Measurements from ENCODE around the gene ADCY6. TPM values are rescaled to one million over a fixed set of nuclear protein-coding genes. Genes with fewer than 3 reads are reported as not detected.

ADCY6 gene
- total RNA-seq, 1 donor from 2014 or later: 42.7 TPM

GRCh38 chr12:48717252-48717695 lies 71.6 kb downstream of the ADCY6 start:
- no peak for TF ChIP-seq CTCF (IDR thresholded peaks at IDR 0.05)
- ATAC-seq: no peak
- H3K4me1 ChIP-seq: peaks cover 40% of the 10 kb centered on the region
- peak overlapping the region; percentile 75 for H3K4me3 ChIP-seq
- H3K36me3 ChIP-seq: peaks cover 24% of the 10 kb centered on the region
- DNase-seq: no peak
- intact Hi-C loops (cut with DNase I): no loop called here
- no peaks in the 10 kb centered on the region for H3K27me3 ChIP-seq (ENCODE audit: low read depth)
- H3K27ac ChIP-seq: peak overlapping the region; percentile 95
- H3K9me3 ChIP-seq: peaks cover 7% of the 10 kb centered on the region

DNA sequence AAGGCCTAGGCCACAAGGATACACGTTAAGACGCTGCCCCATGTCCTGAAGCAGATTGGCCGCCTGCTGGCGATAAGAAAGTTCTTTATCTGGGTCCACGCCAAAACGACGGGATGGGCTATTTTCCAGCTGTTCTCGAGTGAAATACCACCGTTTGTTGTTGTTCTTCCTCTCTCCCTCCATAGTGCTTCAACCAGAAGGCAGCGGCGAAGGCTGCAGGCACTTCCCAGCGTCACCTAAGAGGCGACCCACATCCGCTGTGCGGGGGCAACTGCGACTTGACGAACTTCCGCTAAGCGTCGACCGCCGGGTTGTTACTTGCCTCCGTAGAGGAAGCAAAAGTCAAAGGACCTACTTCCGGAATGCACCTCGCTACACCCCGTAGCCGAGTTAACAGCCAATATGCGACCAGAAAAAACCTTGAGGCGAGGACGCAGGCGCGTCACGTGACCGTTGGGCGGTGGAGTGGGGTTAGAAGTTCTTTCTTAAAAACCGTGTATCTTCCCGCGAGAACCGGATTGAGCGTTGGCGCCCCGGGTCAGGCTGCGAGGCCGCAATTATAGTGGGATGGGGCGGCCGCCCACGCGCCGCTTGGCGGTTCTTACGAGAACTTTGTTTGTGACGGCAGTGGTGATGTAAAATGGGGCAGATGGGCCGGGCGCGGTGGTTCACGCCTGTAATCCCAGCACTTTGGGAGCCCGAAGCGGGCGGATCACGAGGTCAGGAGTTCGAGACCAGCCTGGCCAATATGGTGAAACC lies 72.2 kb downstream of the ADCY6 start, which contains the start of gene CCNT1:
Gene CCNT1 (minus strand): TSS at position 215 of the 759 bp plus-strand sequence. CDS start 32 bp downstream, at position 183.
- intact Hi-C loops (cut with DNase I): no loop called here
- peak within 1 kb of the TSS; percentile 75 for H3K4me3 ChIP-seq
- peaks cover 7% of the 10 kb centered on the region for H3K9me3 ChIP-seq
- H3K4me1 ChIP-seq: peaks cover 40% of the 10 kb centered on the region
- peak within 1 kb of the TSS; percentile 95 for H3K27ac ChIP-seq
- peak; percentile 99 for ATAC-seq
- TF ChIP-seq CTCF (IDR thresholded peaks at IDR 0.05): no peak
- DNase-seq: peak; percentile 99
- H3K27me3 ChIP-seq (ENCODE audit: low read depth): no peaks in the 10 kb centered on the region
- peaks cover 30% of the 10 kb centered on the region for H3K36me3 ChIP-seq

Small RNA genes lying within 50 kb of the gene (microRNA-seq; reads per million reads assigned to microRNA genes)
- not detected for gene MIR4701 (ENCODE audit: borderline number of aligned reads)

Other genes with a start within 250 kb of the ADCY6 start
- gene LALBA, start 219.0 kb downstream of the ADCY6 start, total RNA-seq: not detected
- 38.3 TPM for gene KANSL2, start 106.9 kb downstream of the ADCY6 start, total RNA-seq
- 34.1 TPM for gene CCNT1, start 72.4 kb downstream of the ADCY6 start, total RNA-seq
- gene CACNB3, start 29.4 kb upstream of the ADCY6 start, total RNA-seq: 23.5 TPM
- 76.8 TPM for gene DDX23, start 63.1 kb upstream of the ADCY6 start, total RNA-seq
- gene RND1, start 76.8 kb upstream of the ADCY6 start, total RNA-seq: 5.9 TPM
- gene FKBP11, start 136.4 kb upstream of the ADCY6 start, total RNA-seq: 24.9 TPM
- gene ARF3, start 168.4 kb upstream of the ADCY6 start, total RNA-seq: 155 TPM
- 0.77 TPM for gene WNT10B, start 182.6 kb upstream of the ADCY6 start, total RNA-seq
- gene WNT1, start 189.2 kb upstream of the ADCY6 start, total RNA-seq: not detected
- gene DDN, start 210.3 kb upstream of the ADCY6 start, total RNA-seq: not detected
- gene PRKAG1, start 229.7 kb upstream of the ADCY6 start, total RNA-seq: 49.2 TPM